PC-9 (cell line): ENCODE results near the gene GABARAPL1.

Experiments used
- CTCF ChIP-seq: fragments of 200-600 bp; sonication (generic); conservative IDR thresholded peaks from 2 replicates; pipeline ENCODE4 v1.6.1; 2017; ENCODE audit warnings: mixed run types, antibody characterized with exemption, mild to moderate bottlenecking, moderate library complexity
- EZH2 ChIP-seq: fragments of 200-600 bp; sonication (generic); IDR thresholded peaks from 2 replicates; pipeline ENCODE4 v1.8.0; 2017; ENCODE audit warnings: antibody characterized with exemption, low read depth

- TF ChIP-seq CTCF = no peak
- no peak for TF ChIP-seq EZH2
These were observed 7.9 kb downstream of the GABARAPL1 start for GRCh38 chr12:10220398-10221077.
